PFSK-1 (cell line): ENCODE results near the gene ZMYND11. TPM values are rescaled to one million over a fixed set of nuclear protein-coding genes. Genes with fewer than 3 reads are reported as not detected.

Experiments
- FOXP2 ChIP-seq: optimal IDR thresholded peaks from 2 replicates; pipeline ENCODE3; 2011; ENCODE audit warnings: borderline replicate concordance, control low read depth, inconsistent platforms; ENCODE audit not compliant: insufficient read depth; ENCODE audit errors: extremely low read length, extremely low read depth
- POLR2AphosphoS5 ChIP-seq: IDR thresholded peaks from 2 replicates; pipeline ENCODE4 v1.6.1; 2012; ENCODE audit warnings: low read depth, mild to moderate bottlenecking, control low read depth, low read length, moderate library complexity
- SIN3A ChIP-seq: IDR thresholded peaks from 2 replicates; pipeline ENCODE4 v1.6.1; 2012; ENCODE audit warnings: mild to moderate bottlenecking, low read length, moderate library complexity, borderline replicate concordance; ENCODE audit not compliant: insufficient read depth
- TAF1 ChIP-seq: IDR thresholded peaks from 2 replicates; pipeline ENCODE4 v1.6.1; 2012; ENCODE audit warnings: low read length, control low read depth, borderline replicate concordance; ENCODE audit not compliant: insufficient read depth
- polyA plus RNA-seq: library from polyadenylated mRNA; unstranded; fragments of >200 nt; gene quantifications from one replicate; pipeline ENCODE4 v1.2.1, GENCODE V29; 2012; ENCODE audit warnings: low read depth, missing spikeins; ENCODE audit not compliant: insufficient read length
- TF ChIP-seq, protein P1 (sequence below), 2 experiments: IDR thresholded peaks; 2 replicates each; pipeline versions ENCODE4 v1.6.1 to v1.8.0; 2011 to 2012; ENCODE audit warnings: low read depth in 2 of 2, low read length in 2 of 2, control low read depth in 1 of 2, inconsistent platforms in 1 of 2, mild to moderate bottlenecking in 1 of 2, moderate library complexity in 1 of 2; ENCODE audit not compliant: insufficient read depth in 1 of 2

ZMYND11 gene
- 27.0 TPM for polyA plus RNA-seq

DNA sequence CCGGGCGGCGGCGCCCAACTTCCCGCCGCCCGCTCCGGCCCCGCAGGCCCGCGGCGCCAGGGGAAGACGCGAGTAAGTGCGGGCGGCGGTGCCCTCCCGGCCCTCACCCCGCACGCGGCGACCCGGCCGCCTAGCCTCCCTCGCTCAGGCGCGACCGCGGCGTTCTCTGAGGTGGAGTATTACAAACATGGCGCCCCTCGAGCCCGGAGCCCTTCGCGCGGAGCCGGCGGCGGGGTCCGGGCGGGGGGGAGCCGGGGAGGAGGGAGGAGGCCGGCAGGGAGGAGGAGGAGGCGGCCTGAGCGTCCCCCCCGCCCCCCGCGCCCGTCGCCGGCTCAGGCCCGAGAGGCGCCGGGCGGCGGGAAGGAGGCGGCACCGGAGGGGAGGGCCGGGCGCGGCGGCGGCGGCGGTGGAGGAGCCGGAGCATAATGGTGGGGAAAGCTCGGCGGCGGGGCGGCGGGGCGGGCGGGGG, at the start of gene ZMYND11:
ZMYND11 (plus strand) TSS at position 324 of the 469 bp plus-strand sequence. CDS start 44,558 bp downstream, outside the sequence.
- no peak for TF ChIP-seq POLR2AphosphoS5
- no peak for TF ChIP-seq FOXP2
- TF ChIP-seq, protein P1, sequence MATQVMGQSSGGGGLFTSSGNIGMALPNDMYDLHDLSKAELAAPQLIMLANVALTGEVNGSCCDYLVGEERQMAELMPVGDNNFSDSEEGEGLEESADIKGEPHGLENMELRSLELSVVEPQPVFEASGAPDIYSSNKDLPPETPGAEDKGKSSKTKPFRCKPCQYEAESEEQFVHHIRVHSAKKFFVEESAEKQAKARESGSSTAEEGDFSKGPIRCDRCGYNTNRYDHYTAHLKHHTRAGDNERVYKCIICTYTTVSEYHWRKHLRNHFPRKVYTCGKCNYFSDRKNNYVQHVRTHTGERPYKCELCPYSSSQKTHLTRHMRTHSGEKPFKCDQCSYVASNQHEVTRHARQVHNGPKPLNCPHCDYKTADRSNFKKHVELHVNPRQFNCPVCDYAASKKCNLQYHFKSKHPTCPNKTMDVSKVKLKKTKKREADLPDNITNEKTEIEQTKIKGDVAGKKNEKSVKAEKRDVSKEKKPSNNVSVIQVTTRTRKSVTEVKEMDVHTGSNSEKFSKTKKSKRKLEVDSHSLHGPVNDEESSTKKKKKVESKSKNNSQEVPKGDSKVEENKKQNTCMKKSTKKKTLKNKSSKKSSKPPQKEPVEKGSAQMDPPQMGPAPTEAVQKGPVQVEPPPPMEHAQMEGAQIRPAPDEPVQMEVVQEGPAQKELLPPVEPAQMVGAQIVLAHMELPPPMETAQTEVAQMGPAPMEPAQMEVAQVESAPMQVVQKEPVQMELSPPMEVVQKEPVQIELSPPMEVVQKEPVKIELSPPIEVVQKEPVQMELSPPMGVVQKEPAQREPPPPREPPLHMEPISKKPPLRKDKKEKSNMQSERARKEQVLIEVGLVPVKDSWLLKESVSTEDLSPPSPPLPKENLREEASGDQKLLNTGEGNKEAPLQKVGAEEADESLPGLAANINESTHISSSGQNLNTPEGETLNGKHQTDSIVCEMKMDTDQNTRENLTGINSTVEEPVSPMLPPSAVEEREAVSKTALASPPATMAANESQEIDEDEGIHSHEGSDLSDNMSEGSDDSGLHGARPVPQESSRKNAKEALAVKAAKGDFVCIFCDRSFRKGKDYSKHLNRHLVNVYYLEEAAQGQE (IDR thresholded peaks at IDR 0.05; ENCODE audit: insufficient read depth in 1 of 2, low read depth in 2 of 2, low read length in 2 of 2), result no peak
- TF ChIP-seq SIN3A, result no peak
- no peak for TF ChIP-seq TAF1

DNA sequence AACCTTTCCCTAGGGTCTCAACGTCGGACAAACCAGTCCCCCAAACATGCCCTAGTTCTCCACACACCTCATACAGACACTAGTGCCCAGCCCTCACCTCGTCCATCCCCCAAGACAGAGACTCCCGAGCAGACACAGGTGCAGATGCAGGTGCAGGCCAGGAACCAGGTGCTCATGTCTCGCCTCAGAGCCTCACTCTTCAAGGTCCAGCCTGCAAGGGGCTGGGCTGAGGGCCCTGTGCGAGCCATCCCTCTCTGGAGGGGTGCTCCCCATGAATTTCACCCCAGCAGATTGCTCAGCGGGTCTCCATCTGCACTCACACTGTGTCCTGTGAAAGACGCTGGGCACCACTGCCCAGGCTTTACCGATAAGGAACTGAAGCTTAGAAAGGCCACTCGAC, 49.2 kb upstream of the ZMYND11 start:
- TF ChIP-seq TAF1 (no peak), SIN3A (no peak), FOXP2 (no peak), POLR2AphosphoS5 (no peak)
- TF ChIP-seq, protein P1 (IDR thresholded peaks at IDR 0.05; ENCODE audit: insufficient read depth in 1 of 2, low read depth in 2 of 2, low read length in 2 of 2), result no peak

DNA sequence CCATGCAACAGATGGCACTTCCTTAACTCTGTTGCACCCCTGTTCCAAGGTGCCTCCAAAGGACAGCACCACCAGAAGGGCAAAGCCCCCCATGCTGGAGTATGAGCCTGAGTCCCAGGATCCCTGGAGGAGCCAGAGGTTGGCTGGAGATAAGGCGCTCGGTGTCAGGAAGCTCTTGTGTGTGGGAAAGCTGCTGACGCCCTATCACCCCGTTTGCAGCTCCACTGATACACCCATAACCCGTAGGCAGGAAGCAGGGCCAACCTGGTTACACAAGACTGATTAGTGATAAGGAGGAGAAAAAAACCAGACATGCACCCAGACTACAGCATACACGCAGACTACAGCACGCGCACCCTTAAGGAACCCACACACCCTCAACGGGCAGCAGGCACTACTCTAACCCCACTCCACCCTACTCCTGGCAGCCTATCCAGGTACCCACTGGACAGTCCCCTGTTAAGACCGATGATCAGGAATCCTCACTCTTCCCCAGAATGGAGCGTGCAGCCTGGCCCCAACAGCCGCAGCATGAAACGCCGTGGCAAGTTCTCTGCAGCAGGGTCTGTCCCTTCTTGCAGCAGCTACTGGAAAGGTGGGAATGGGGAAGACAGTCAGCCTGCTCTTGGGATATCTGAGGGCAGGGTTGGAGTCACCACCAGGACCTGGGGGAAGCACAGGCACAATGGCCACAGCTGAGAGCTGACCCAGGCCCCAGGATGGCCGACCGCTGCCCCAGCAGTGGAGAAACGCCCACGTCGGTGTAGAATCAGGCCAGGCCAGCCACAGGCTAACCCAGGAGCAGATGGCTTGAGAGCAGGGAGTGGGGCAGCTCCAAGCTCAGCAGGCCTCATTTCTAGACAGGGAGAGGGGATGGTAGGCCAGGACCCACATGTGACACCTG, 47.8 kb upstream of the ZMYND11 start:
- TF ChIP-seq SIN3A, result no peak
- TF ChIP-seq FOXP2, result no peak

DNA sequence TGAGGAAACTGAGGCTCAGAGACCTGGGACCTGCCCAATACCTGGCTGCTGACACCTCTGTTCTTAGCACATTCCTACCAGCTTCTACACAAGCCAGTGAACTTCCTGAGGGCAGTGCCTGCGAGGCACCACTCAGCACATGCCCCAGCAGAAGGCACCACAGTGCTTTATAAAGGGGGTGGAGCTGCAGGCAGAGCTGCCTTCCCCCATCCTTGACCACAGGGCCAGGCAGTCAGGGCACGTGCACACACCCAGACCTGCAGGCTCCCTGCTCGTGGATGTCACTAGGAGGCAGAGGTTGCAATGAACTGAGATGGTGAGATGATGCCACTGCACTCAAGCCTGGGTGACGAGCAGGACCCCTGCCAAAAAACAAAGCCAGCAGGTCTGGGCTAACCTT, 47.0 kb upstream of the ZMYND11 start:
- TF ChIP-seq POLR2AphosphoS5 (no peak), FOXP2 (no peak), TAF1 (no peak), SIN3A (no peak)
- TF ChIP-seq, protein P1 (IDR thresholded peaks at IDR 0.05; ENCODE audit: insufficient read depth in 1 of 2, low read depth in 2 of 2, low read length in 2 of 2), result no peak

DNA sequence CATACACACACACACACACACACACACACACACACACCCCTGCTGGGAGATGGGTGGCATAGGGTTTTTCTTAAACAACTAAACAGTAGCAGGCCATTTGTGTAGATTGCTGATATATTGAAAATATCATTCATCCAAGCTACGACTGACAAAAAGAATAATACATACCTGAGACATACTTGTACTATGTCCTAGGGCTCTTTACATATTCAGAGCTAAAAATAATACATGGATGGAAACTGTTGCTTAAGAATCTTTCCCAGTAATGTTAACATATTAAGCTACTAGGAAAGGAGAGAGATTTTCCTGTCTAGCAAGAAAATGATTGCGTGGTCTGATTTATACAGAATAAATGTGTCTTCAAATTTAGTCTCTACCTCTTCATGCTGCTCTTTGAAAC, 46.0 kb upstream of the ZMYND11 start:
- TF ChIP-seq, protein P1 (IDR thresholded peaks at IDR 0.05; ENCODE audit: insufficient read depth in 1 of 2, low read depth in 2 of 2, low read length in 2 of 2), result no peak
- TF ChIP-seq SIN3A, result no peak
- no peak for TF ChIP-seq FOXP2
- no peak for TF ChIP-seq TAF1
- TF ChIP-seq POLR2AphosphoS5, result no peak
